K562 (cell line): ENCODE measurements around the gene BSDC1. TPM values are rescaled to one million over a fixed set of nuclear protein-coding genes. Genes with fewer than 3 reads are reported as not detected.
A peak's percentile ranks its signal among the peaks of the same experiment; 100 is the strongest.

ENCODE experiments used
- ARID1B ChIP-seq: fragments of 450-650 bp; IDR thresholded peaks from 2 replicates; pipeline ENCODE4 v1.6.1; 2016; ENCODE audit warnings: antibody characterized with exemption, mild to moderate bottlenecking, inconsistent platforms
- CCNT2 ChIP-seq: IDR thresholded peaks from 2 replicates; pipeline ENCODE4 v1.6.1; 2011; ENCODE audit warnings: borderline replicate concordance, low read depth, mild to moderate bottlenecking, moderate library complexity, mixed read lengths, low read length; ENCODE audit not compliant: insufficient read length; ENCODE audit errors: extremely low read depth
- EWSR1 ChIP-seq: fragments of 450-650 bp; IDR thresholded peaks from 2 replicates; pipeline ENCODE4 v1.6.1; 2018; ENCODE audit warnings: borderline replicate concordance, mild to moderate bottlenecking, low read depth, moderate library complexity; ENCODE audit not compliant: partially characterized antibody
- HDGF ChIP-seq: fragments of 450-650 bp; IDR thresholded peaks from 2 replicates; pipeline ENCODE4 v1.6.1; 2016
- HOMEZ ChIP-seq: fragments of 250-450 bp; sonication (Bioruptor Pico); IDR thresholded peaks from 2 replicates; pipeline ENCODE4 v1.4.0; 2020; ENCODE audit warnings: mild to moderate bottlenecking, moderate library complexity
- ILF3 ChIP-seq: fragments of 450-650 bp; IDR thresholded peaks from 2 replicates; pipeline ENCODE4 v1.6.1; 2018; ENCODE audit warnings: antibody characterized with exemption, mild to moderate bottlenecking, moderate library complexity, borderline replicate concordance
- MAFG ChIP-seq: fragments of 450-650 bp; conservative IDR thresholded peaks from 2 replicates; pipeline ENCODE4 v1.6.1; 2016; ENCODE audit warnings: missing genetic modification characterization, missing compliant biosample characterization
- MECOM ChIP-seq: fragments of 250-450 bp; sonication (Bioruptor Pico); IDR thresholded peaks from 2 replicates; pipeline ENCODE4 v1.8.0; 2022; ENCODE audit warnings: inconsistent platforms
- MXI1 ChIP-seq: IDR thresholded peaks from 2 replicates; pipeline ENCODE4 v1.6.1; 2011; ENCODE audit warnings: low read depth, mild to moderate bottlenecking, improper control_type of control experiment, low read length
- MYBL2 ChIP-seq, 2 experiments: fragments of 450-650 bp in 1 of 2; sonication (generic) in 1 of 2; formaldehyde crosslinking in 1 of 2; IDR thresholded peaks; 2 replicates each; pipeline versions ENCODE4 v1.6.1 to v1.8.1; 2017 to 2022; ENCODE audit warnings: borderline replicate concordance in 1 of 2, inconsistent platforms in 1 of 2, low read depth in 1 of 2, mild to moderate bottlenecking in 1 of 2, missing genetic modification reagents in 1 of 2, moderate library complexity in 1 of 2
- NCOA1 ChIP-seq: fragments of 450-650 bp; IDR thresholded peaks from 2 replicates; pipeline ENCODE4 v1.6.1; 2016; ENCODE audit warnings: low read depth
- POLR2A ChIP-seq: fragments of 450-650 bp; conservative IDR thresholded peaks from 2 replicates; pipeline ENCODE4 v1.6.1; 2016
- PRMT5 ChIP-seq: sonication (generic); formaldehyde crosslinking; IDR thresholded peaks from 2 replicates; pipeline ENCODE4 v1.5.0; 2020; ENCODE audit warnings: missing genetic modification reagents
- PTBP1 ChIP-seq: fragments of 200-400 bp; formaldehyde crosslinking; IDR thresholded peaks from 2 replicates; pipeline ENCODE4 v1.6.1; 2017; ENCODE audit warnings: low read depth, low read length
- RAD21 ChIP-seq, 2 experiments: fragments of 250-450 bp in 1 of 2; fragments of 450-650 bp in 1 of 2; sonication (Bioruptor Pico) in 1 of 2; formaldehyde crosslinking in 1 of 2; IDR thresholded peaks in 1 of 2; conservative IDR thresholded peaks in 1 of 2; 2 replicates each; pipeline versions ENCODE4 v1.4.0 to v1.8.0; 2020 to 2022; ENCODE audit warnings: mild to moderate bottlenecking in 2 of 2, moderate library complexity in 1 of 2
- SMARCC2 ChIP-seq: fragments of 450-650 bp; IDR thresholded peaks from 2 replicates; pipeline ENCODE4 v1.6.1; 2017; ENCODE audit warnings: antibody characterized with exemption, moderate library complexity, mild to moderate bottlenecking, low read depth
- SUPT5H ChIP-seq: fragments of 450-650 bp; IDR thresholded peaks from 2 replicates; pipeline ENCODE4 v1.6.1; 2016
- ZBTB43 ChIP-seq: sonication (generic); formaldehyde crosslinking; IDR thresholded peaks from 2 replicates; pipeline ENCODE4 v1.8.0; 2023; ENCODE audit warnings: mild to moderate bottlenecking, missing genetic modification reagents
- ZNF212 ChIP-seq: fragments of 450-650 bp; formaldehyde crosslinking; IDR thresholded peaks from 2 replicates; pipeline ENCODE4 v1.4.0; 2020; ENCODE audit warnings: mild to moderate bottlenecking
- ZNF24 ChIP-seq: fragments of 450-650 bp; IDR thresholded peaks from 2 replicates; pipeline ENCODE4 v1.6.1; 2016
- polyA plus RNA-seq, 8 experiments: library from polyadenylated mRNA; depleted of rRNA in 4 of 8; stranded (reverse) in 5 of 8; unstranded in 3 of 8; fragments of >200 nt; fragmentation: Nextera tagmentation in 2 of 8; fragmentation: Illumina TruSeq in 1 of 8; extraction: Ambion mirVana in 2 of 8; extraction: Trizol in 1 of 8; gene quantifications; 2 replicates each; pipeline versions ENCODE4 v1.2.1 to v1.2.3, GENCODE V29; 2011 to 2014; ENCODE audit warnings: inconsistent platforms in 1 of 8, missing spikeins in 1 of 8
- total RNA-seq, 7 experiments: library from RNA; depleted of rRNA in 6 of 7; stranded (reverse); fragments of >200 nt in 6 of 7; fragmentation: Illumina TruSeq in 2 of 7; extraction: Trizol in 2 of 7; gene quantifications; 2 replicates each; pipeline versions ENCODE4 v1.2.1 to v1.2.3, GENCODE V29; 2011 to 2021; ENCODE audit warnings: low replicate concordance in 1 of 7
- TF ChIP-seq, protein P1 (sequence below): fragments of 250-450 bp; sonication (Bioruptor Pico); IDR thresholded peaks from 2 replicates; pipeline ENCODE4 v1.9.0; 2021; ENCODE audit warnings: mild to moderate bottlenecking
- TF ChIP-seq, protein P2 (sequence below), 3 experiments: fragments of 200-800 bp in 1 of 3; sonication (Bioruptor generic) in 1 of 3; sonication (generic) in 1 of 3; formaldehyde crosslinking in 1 of 3; IDR thresholded peaks; 2 replicates each; pipeline versions ENCODE4 v1.6.1 to v1.8.0; 2016 to 2022; ENCODE audit warnings: mild to moderate bottlenecking in 2 of 3, missing compliant biosample characterization in 2 of 3, missing genetic modification characterization in 2 of 3, missing genetic modification reagents in 1 of 3

Gene BSDC1
- total and polyA plus RNA-seq, 9 of the 15 experiments (the other 6 are each of a cell fraction or from before 2014, with no cell fraction given) = 10.2 to 96.8 (median 73.1) TPM

GRCh38 chr1:32390904-32391870 is 3.1 kb downstream of the BSDC1 start (continued):
- TF ChIP-seq ZBTB43 (CRISPR knock-in tag) (no peak), HDGF (no peak), CCNT2 (peak; percentile 72), PTBP1 (no peak), SUPT5H (peak; percentile 50; the same call in 1 of the 2 replicates), RAD21 (CRISPR knock-in tag; conservative IDR thresholded peaks at IDR 0.05 in 1 of 2, IDR thresholded peaks at IDR 0.05 in 1 of 2) (peak in 1 of 2 experiments; percentile 59; a peak in 2 of 4 replicates), HOMEZ (CRISPR knock-in tag) (no peak), SMARCC2 (peak; percentile 94), MXI1 (peak; percentile 70; the same call in 1 of the 2 replicates), ZNF24 (peak; percentile 24; the same call in 1 of the 2 replicates), PRMT5 (CRISPR knock-in tag) (no peak), MECOM (CRISPR knock-in tag) (peak; percentile 69; the same call in 1 of the 2 replicates), ZNF212 (CRISPR knock-in tag) (no peak), ILF3 (no peak), POLR2A (peak; percentile 46), ARID1B (peak; percentile 99), MYBL2 (IDR thresholded peaks at IDR 0.05; ENCODE audit: low read depth) (no peak), MYBL2 (CRISPR knock-in tag; IDR thresholded peaks at IDR 0.05; ENCODE audit: borderline replicate concordance) (no peak), EWSR1 (no peak), NCOA1 (peak; percentile 90), MAFG (tag) (no peak)
- TF ChIP-seq, protein P1, sequence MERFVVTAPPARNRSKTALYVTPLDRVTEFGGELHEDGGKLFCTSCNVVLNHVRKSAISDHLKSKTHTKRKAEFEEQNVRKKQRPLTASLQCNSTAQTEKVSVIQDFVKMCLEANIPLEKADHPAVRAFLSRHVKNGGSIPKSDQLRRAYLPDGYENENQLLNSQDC = no peak
- TF ChIP-seq, protein P2, sequence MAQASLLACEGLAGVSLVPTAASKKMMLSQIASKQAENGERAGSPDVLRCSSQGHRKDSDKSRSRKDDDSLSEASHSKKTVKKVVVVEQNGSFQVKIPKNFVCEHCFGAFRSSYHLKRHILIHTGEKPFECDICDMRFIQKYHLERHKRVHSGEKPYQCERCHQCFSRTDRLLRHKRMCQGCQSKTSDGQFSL (CRISPR knock-in tag; IDR thresholded peaks at IDR 0.05) = 0 out of 2 replicates have a peak, but pooled peaks have one; percentile 35
- TF ChIP-seq, protein P2 (tag; IDR thresholded peaks at IDR 0.05) = no peak
